Measurements from ENCODE around the gene R3HCC1L. TPM values are rescaled to one million over a fixed set of nuclear protein-coding genes. Genes with fewer than 3 reads are reported as not detected.

Gene R3HCC1L
- total and polyA plus RNA-seq, 10 of the 15 experiments (the other 5 are each of a cell fraction or from before 2014, with no cell fraction given) = 11.3 to 20.3 (median 15.3) TPM

GRCh38 chr10:98090822-98091221 is 43.6 kb upstream of the R3HCC1L start (continued):
- TF ChIP-seq ZNF274 (IDR thresholded peaks at IDR 0.05; ENCODE audit: insufficient read depth, insufficient read length) (no peak), GATAD2B (conservative IDR thresholded peaks at IDR 0.05; ENCODE audit: low read depth) (no peak), FOS (IDR thresholded peaks at IDR 0.05; ENCODE audit: borderline replicate concordance, extremely low read depth, insufficient read length) (no peak), MTA2 (IDR thresholded peaks at IDR 0.05; ENCODE audit: low read depth) (no peak), MXI1 (IDR thresholded peaks at IDR 0.05; ENCODE audit: low read depth, low read length) (no peak), BCL3 (IDR thresholded peaks at IDR 0.05; ENCODE audit: borderline replicate concordance, insufficient read depth, low read depth, low read length, poor library complexity, severe bottlenecking) (no peak), IKZF1 (conservative IDR thresholded peaks at IDR 0.05) (no peak)

DNA sequence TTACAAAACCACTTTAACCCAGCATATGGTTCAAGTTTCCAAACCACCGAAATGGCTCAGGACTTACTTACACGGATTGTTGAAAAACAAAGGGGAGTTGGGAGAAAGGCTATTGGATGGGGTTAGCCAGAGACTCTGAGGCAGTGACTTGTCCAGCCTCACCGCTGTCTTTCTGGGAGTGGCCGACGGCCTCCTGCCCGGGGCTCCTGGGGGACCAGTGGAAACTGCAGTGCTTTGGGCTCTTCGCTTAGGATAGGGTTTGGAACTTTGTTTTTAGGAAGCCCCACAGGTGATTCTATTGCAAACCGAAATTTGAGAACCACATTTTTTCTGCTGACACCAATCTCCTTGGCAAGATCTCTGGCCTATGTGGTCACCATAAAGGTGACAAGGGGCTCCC is 38.1 kb upstream of the R3HCC1L start:
- in situ Hi-C loops (cut with MboI) (no loop called here), intact Hi-C loops (cut with micrococcal nuclease; ENCODE audit: unreplicated experiment) (no loop called here)
- TF ChIP-seq, protein P1, sequence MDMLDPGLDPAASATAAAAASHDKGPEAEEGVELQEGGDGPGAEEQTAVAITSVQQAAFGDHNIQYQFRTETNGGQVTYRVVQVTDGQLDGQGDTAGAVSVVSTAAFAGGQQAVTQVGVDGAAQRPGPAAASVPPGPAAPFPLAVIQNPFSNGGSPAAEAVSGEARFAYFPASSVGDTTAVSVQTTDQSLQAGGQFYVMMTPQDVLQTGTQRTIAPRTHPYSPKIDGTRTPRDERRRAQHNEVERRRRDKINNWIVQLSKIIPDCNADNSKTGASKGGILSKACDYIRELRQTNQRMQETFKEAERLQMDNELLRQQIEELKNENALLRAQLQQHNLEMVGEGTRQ (IDR thresholded peaks at IDR 0.05; ENCODE audit: borderline replicate concordance, low read depth, low read length) = no peak
- no peak for TF ChIP-seq SP1 (IDR thresholded peaks at IDR 0.05; ENCODE audit: low read depth, low read length)
- TF ChIP-seq RAD21 (IDR thresholded peaks at IDR 0.05; ENCODE audit: insufficient read depth, low read depth, low read length) = no peak
- TF ChIP-seq, protein P2, sequence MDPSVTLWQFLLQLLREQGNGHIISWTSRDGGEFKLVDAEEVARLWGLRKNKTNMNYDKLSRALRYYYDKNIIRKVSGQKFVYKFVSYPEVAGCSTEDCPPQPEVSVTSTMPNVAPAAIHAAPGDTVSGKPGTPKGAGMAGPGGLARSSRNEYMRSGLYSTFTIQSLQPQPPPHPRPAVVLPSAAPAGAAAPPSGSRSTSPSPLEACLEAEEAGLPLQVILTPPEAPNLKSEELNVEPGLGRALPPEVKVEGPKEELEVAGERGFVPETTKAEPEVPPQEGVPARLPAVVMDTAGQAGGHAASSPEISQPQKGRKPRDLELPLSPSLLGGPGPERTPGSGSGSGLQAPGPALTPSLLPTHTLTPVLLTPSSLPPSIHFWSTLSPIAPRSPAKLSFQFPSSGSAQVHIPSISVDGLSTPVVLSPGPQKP (IDR thresholded peaks at IDR 0.05; ENCODE audit: low read depth, low read length) = no peak
- Histone ChIP-seq H3K27ac (ENCODE audit: control insufficient read depth, insufficient read depth) (no peak overlapping the region), H3K36me3 (ENCODE audit: control insufficient read depth in 2 of 2, insufficient read depth in 2 of 2, low read length in 1 of 2) (no peaks in the 10 kb centered on the region), H3K4me3 (no peak overlapping the region), H3K27me3 (replicated peaks in 1 of 2; ENCODE audit: control insufficient read depth in 2 of 2, insufficient read depth in 2 of 2, low read length in 1 of 2) (no peaks in the 10 kb centered on the region; a peak in 2 of 4 replicates), H3K79me2 (ENCODE audit: control insufficient read depth, insufficient read depth, low read length) (no peaks in the 10 kb centered on the region), H3K4me2 (ENCODE audit: control insufficient read depth, insufficient read depth) (no peak overlapping the region), H3K9ac (ENCODE audit: control insufficient read depth, insufficient read depth, low read length) (no peak overlapping the region), H3K9me3 (replicated peaks; ENCODE audit: control insufficient read depth, insufficient read depth, low read length) (no peaks in the 10 kb centered on the region), H2AFZ (ENCODE audit: control insufficient read depth, low read depth, low read length) (no peak overlapping the region), H3K4me1 (ENCODE audit: control insufficient read depth, insufficient read depth, low read length) (no peaks in the 10 kb centered on the region), H4K20me1 (ENCODE audit: control insufficient read depth, insufficient read depth) (no peaks in the 10 kb centered on the region; the same call in 1 of the 2 replicates)
- DNase-seq (ENCODE audit: low read depth, low spot score) (no peak), FAIRE-seq (no peak), ATAC-seq (no peak)
- ChIA-PET CTCF (no interaction called here), POLR2A (no interaction called here), SMC1A (ENCODE audit: uncharacterized antibody, unreplicated experiment) (no interaction called here), RAD21 (ENCODE audit: unreplicated experiment) (no interaction called here)
- no TSS peak for BruUV-seq (replicated peaks)
- 42% methylated on average over 8 of the region's 8 CpGs for WGBS (ENCODE audit: insufficient coverage, insufficient replicate concordance, low lambda C conversion rate, missing lambda C conversion rate)
